Measurements from ENCODE around the gene WASL.

- TF ChIP-seq POLR2A (IDR thresholded peaks at IDR 0.05) (no peak), CTCF (IDR thresholded peaks at IDR 0.05) (no peak)
Measured at GRCh38 chr7:123752534-123752933, 3.7 kb upstream of the WASL start.

Measured in tibial nerve (tissue), 3 donors.